Panc1 (cell line): ENCODE measurements around the gene NFATC2. TPM values are rescaled to one million over a fixed set of nuclear protein-coding genes. Genes with fewer than 3 reads are reported as not detected.

Experiments
- ATAC-seq: fragments of 200-7000 bp; cut with Tn5 transposase; 2 replicates; pipeline ENCODE4 v1.9.1; 2020; ENCODE audit warnings: mild to moderate bottlenecking, moderate library complexity
- BruUV-seq: library from RNA; stranded (reverse); fragments of 400-500 nt; replicated peaks from 2 replicates; lab custom pipeline; 2021; lab: Mats Ljungman, UMichigan
- CTCF ChIA-PET: fragments of 300-600 bp; sonication (Branson Sonifier 250); formaldehyde crosslinking; loops from one replicate; lab custom pipeline; 2022; ENCODE audit warnings: antibody characterized with exemption; lab: Charles Lee
- POLR2A ChIA-PET: fragments of 300-600 bp; sonication (Branson Sonifier 250); formaldehyde crosslinking; loops from one replicate; lab custom pipeline; 2022; ENCODE audit warnings: antibody characterized with exemption; lab: Charles Lee
- DNase-seq: peaks from one replicate; pipeline ENCODE4 v3.0.0-alpha.2; 2010; ENCODE audit warnings: low read depth, low spot score
- H3K27ac ChIP-seq: 2 replicates; pipeline ENCODE4 v1.5.1; 2011; ENCODE audit warnings: mild to moderate bottlenecking, low read length, inconsistent platforms
- H3K27me3 ChIP-seq: fragments of 200-500 bp; sonication (Bioruptor generic); 2 replicates; pipeline ENCODE4 v1.6.0; 2014; ENCODE audit warnings: low read length, inconsistent platforms; ENCODE audit not compliant: control insufficient read depth, insufficient read depth
- H3K36me3 ChIP-seq: fragments of 200-500 bp; sonication (Bioruptor generic); 2 replicates; pipeline ENCODE4 v1.5.1; 2014; ENCODE audit warnings: inconsistent platforms, mild to moderate bottlenecking, low read length, moderate library complexity; ENCODE audit not compliant: control insufficient read depth, insufficient read depth
- H3K4me1 ChIP-seq: 2 replicates; pipeline ENCODE4 v1.5.1; 2011; ENCODE audit warnings: inconsistent platforms, mild to moderate bottlenecking, low read length, moderate library complexity; ENCODE audit not compliant: control insufficient read depth, insufficient read depth
- H3K4me3 ChIP-seq, 2 experiments: 2 replicates each; pipeline ENCODE4 v1.5.1; 2011 to 2012; ENCODE audit warnings: low read depth in 2 of 2, low read length in 2 of 2, mild to moderate bottlenecking in 2 of 2, inconsistent platforms in 1 of 2, moderate library complexity in 1 of 2
- H3K9me3 ChIP-seq: fragments of 200-500 bp; sonication (Bioruptor generic); 2 replicates; pipeline ENCODE4 v1.5.1; 2014; ENCODE audit warnings: low read depth, mild to moderate bottlenecking, inconsistent platforms, low read length, moderate library complexity; ENCODE audit not compliant: control insufficient read depth, insufficient read depth
- CTCF ChIP-seq: fragments of 450-650 bp; IDR thresholded peaks from 2 replicates; pipeline ENCODE4 v1.5.1; 2017; ENCODE audit warnings: mild to moderate bottlenecking
- POLR2AphosphoS5 ChIP-seq: IDR thresholded peaks from 2 replicates; pipeline ENCODE4 v1.6.1; 2012; ENCODE audit warnings: mild to moderate bottlenecking, low read depth, low read length, moderate library complexity
- REST ChIP-seq, 2 experiments: IDR thresholded peaks; 2 replicates each; pipeline ENCODE4 v1.6.1; 2011 to 2012; ENCODE audit warnings: low read depth in 2 of 2, control low read depth in 1 of 2, low read length in 1 of 2, mild to moderate bottlenecking in 1 of 2, moderate library complexity in 1 of 2; ENCODE audit not compliant: insufficient read depth in 1 of 2
- SIN3A ChIP-seq: IDR thresholded peaks from 2 replicates; pipeline ENCODE4 v1.6.1; 2012; ENCODE audit warnings: low read depth, mild to moderate bottlenecking, low read length, moderate library complexity, borderline replicate concordance; ENCODE audit not compliant: insufficient read depth
- TCF7L2 ChIP-seq: IDR thresholded peaks from 2 replicates; pipeline ENCODE4 v1.6.1; 2011; ENCODE audit warnings: mild to moderate bottlenecking, low read depth, low read length, inconsistent platforms
- in situ Hi-C: cut with HindIII; loops from 2 replicates; pipeline ENCODE4 v1.10.0; 2016; ENCODE audit warnings: low sequenced_read_pairs, low pct_unique_long_range_greater_than_20kb
- intact Hi-C: fragments of 100-400 bp; cut with micrococcal nuclease; formaldehyde crosslinking; loops from one replicate; pipeline ENCODE4 v1.10.0; 2022; ENCODE audit not compliant: unreplicated experiment
- total RNA-seq: library from RNA; stranded (reverse); gene quantifications from one replicate; pipeline ENCODE4 v1.2.1, GENCODE V29; 2021; ENCODE audit not compliant: unreplicated experiment

Gene NFATC2
- total RNA-seq, 1 experiment from 2014 or later, result 10.6 TPM

- TF ChIP-seq POLR2AphosphoS5 (no peak), REST (IDR thresholded peaks at IDR 0.05; ENCODE audit: insufficient read depth in 1 of 2, low read depth in 2 of 2, low read length in 1 of 2) (no peak), CTCF (no peak), SIN3A (no peak), TCF7L2 (no peak)
- CTCF ChIA-PET, result no interaction called here
- H3K36me3 ChIP-seq, result no peaks in the 10 kb centered on the region
- POLR2A ChIA-PET, result no interaction called here
- intact Hi-C loops, result no loop called here
- BruUV-seq, result no TSS peak
- H3K27me3 ChIP-seq, result no peaks in the 10 kb centered on the region
- H3K9me3 ChIP-seq, result no peaks in the 10 kb centered on the region
- no peak overlapping the region for H3K27ac ChIP-seq
- DNase-seq (no peak), ATAC-seq (no peak)
- H3K4me3 ChIP-seq, result no peak overlapping the region
- in situ Hi-C loops, result no loop called here
- H3K4me1 ChIP-seq, result no peaks in the 10 kb centered on the region
Measured at GRCh38 chr20:51428401-51429143, 113.9 kb downstream of the NFATC2 start.

- no peak overlapping the region for H3K27ac ChIP-seq
- BruUV-seq, result no TSS peak
- no peaks in the 10 kb centered on the region for H3K4me1 ChIP-seq
- no peaks in the 10 kb centered on the region for H3K36me3 ChIP-seq
- ChIA-PET POLR2A (no interaction called here), CTCF (no interaction called here)
- no peak for ATAC-seq
- DNase-seq, result no peak
- no peaks in the 10 kb centered on the region for H3K27me3 ChIP-seq
- H3K4me3 ChIP-seq, result no peak overlapping the region
- no peaks in the 10 kb centered on the region for H3K9me3 ChIP-seq
- in situ Hi-C loops (no loop called here), intact Hi-C loops (no loop called here)
- no peak for TF ChIP-seq TCF7L2
- TF ChIP-seq POLR2AphosphoS5, result no peak
- no peak for TF ChIP-seq SIN3A
- TF ChIP-seq CTCF, result no peak
- TF ChIP-seq REST (IDR thresholded peaks at IDR 0.05; ENCODE audit: insufficient read depth in 1 of 2, low read depth in 2 of 2, low read length in 1 of 2), result no peak
Measured at GRCh38 chr20:51427651-51428291, 114.7 kb downstream of the NFATC2 start.
